ENCODE data around the gene STARD10. TPM values are rescaled to one million over a fixed set of nuclear protein-coding genes. Genes with fewer than 3 reads are reported as not detected.
"Not testable (repeated sequence)": the region's sequence is repeated elsewhere in the genome, so short reads cannot be mapped to it uniquely, and the experiment has no call there.

STARD10 gene
- polyA plus RNA-seq, 12 donors = 34.8 to 66.5 (median 51.8) TPM; not detected in 1

GRCh38 chr11:72811686-72812085 is 17.8 kb upstream of the STARD10 start:
- not testable (repeated sequence) for DNase-seq

- DNase-seq = no peak
Measured at GRCh38 chr11:72808331-72808798, 14.5 kb upstream of the STARD10 start.

- no peak for DNase-seq
Measured at GRCh38 chr11:72807792-72808191, 13.9 kb upstream of the STARD10 start.

- no peak for DNase-seq
Measured at GRCh38 chr11:72807021-72807693, 13.3 kb upstream of the STARD10 start.

GRCh38 chr11:72806378-72806777 is 12.5 kb upstream of the STARD10 start:
- DNase-seq = not testable (repeated sequence)

- no peak for DNase-seq
Measured at GRCh38 chr11:72805216-72805615, 11.4 kb upstream of the STARD10 start.

GRCh38 chr11:72802822-72803221 is 9.0 kb upstream of the STARD10 start:
- no peak for DNase-seq

- no peak for DNase-seq
Measured at GRCh38 chr11:72799441-72799840, 5.6 kb upstream of the STARD10 start.

GRCh38 chr11:72798361-72798760 is 4.5 kb upstream of the STARD10 start:
- no peak for DNase-seq

GRCh38 chr11:72793076-72793424 is 797 bp downstream of the STARD10 start:
- no peak for DNase-seq

GRCh38 chr11:72792437-72793021 is 1.3 kb downstream of the STARD10 start:
- no peak for DNase-seq

GRCh38 chr11:72791228-72791627 is 2.6 kb downstream of the STARD10 start:
- DNase-seq = not testable (repeated sequence)

GRCh38 chr11:72789493-72790131 is 4.2 kb downstream of the STARD10 start:
- no peak for DNase-seq

- no peak for DNase-seq
Measured at GRCh38 chr11:72788241-72788640, 5.6 kb downstream of the STARD10 start.

GRCh38 chr11:72787216-72788104 is 6.4 kb downstream of the STARD10 start:
- DNase-seq = no peak

GRCh38 chr11:72786305-72787215 is 7.3 kb downstream of the STARD10 start:
- no peak for DNase-seq

GRCh38 chr11:72784662-72785061 is 9.2 kb downstream of the STARD10 start:
- no peak for DNase-seq

- DNase-seq = no peak
Measured at GRCh38 chr11:72783144-72783905, 10.5 kb downstream of the STARD10 start.

- no peak for DNase-seq
Measured at GRCh38 chr11:72782081-72782920, 11.5 kb downstream of the STARD10 start.

Data from muscle of arm (tissue), 12 donors.